DMS53 treated with DMSO at 0.1 percent for 48 hours (cell line): ENCODE measurements around the gene KIAA0825.
"Not testable (repeated sequence)": the region's sequence is repeated elsewhere in the genome, so short reads cannot be mapped to it uniquely, and the experiment has no call there.

Source experiments
- DNase-seq: peaks from one replicate; lab custom pipeline; 2025; ENCODE audit not compliant: unreplicated experiment; lab: John Stamatoyannopoulos, UW

KIAA0825 gene

DNA sequence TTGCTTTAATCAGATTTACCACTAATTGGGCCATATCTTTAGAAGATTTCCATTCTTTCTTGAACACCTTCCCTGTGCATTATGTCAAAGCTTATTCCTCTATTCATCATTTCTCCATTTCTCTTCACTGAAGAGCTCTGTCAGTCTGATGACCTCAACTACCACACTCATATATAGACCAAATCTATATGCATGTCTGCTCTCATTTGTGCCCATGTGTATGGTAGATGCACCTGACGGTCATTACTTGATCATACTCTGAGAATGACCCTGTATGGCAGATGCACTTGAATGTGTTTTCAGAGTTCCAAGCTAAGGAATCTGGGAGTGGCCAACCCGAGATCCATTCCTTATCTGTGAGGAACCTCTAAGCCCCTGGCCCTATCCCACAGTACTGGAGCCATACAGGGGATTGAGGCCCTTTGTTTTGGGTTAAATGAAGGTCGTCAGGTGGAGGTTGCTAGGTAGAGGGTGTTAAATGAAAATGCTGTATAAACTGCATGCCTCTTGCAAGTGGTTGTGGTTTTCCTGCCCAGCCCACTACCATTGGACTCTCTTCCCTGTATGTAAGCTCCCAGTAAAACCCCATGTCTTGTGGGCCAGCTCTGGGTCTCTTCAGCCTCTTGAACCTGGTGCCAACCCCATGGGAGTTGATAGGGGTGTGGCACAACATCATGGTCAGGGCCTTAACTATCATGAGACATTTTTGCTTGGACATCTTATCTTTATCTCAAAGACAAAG, 229.5 kb downstream of the KIAA0825 start:
- no peak for DNase-seq

DNA sequence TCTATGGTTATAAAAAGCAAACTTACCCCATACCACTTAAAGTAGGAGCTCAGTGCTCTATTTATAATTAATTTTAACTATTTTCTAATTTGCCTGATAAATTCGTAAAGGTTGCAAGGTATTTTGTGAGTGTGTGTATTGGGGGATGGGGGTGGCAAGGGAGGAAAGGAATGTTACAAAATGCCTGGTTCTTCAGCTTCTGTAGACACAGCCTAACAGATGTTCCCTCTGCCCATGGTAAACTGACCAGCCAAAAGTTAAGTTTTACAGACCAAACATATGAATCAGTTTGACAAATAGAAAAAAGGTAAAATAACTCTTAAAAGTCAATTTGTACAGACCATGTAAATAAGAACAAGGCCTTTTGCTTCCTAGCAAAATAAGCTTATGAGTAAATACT, 232.6 kb downstream of the KIAA0825 start:
- no peak for DNase-seq

DNA sequence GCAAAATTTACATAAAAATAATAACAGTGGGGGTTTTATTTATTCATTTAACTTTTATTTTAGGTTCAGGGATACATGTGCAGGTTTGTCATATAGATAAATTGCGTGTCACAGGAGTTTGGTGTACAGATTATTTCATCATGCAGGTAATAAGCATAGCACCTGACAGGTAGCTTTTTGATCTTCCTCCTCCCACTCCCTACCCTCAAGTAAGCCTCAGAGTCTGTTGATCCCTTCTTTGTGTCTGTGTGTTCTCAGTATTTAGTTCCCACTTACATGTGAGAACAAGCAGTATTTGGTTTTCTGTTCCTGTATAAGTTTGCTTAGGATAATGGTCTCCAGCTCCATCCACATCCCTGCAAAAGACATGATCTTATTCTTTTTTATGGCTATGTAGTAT, 240.3 kb downstream of the KIAA0825 start:
- DNase-seq: no peak

DNA sequence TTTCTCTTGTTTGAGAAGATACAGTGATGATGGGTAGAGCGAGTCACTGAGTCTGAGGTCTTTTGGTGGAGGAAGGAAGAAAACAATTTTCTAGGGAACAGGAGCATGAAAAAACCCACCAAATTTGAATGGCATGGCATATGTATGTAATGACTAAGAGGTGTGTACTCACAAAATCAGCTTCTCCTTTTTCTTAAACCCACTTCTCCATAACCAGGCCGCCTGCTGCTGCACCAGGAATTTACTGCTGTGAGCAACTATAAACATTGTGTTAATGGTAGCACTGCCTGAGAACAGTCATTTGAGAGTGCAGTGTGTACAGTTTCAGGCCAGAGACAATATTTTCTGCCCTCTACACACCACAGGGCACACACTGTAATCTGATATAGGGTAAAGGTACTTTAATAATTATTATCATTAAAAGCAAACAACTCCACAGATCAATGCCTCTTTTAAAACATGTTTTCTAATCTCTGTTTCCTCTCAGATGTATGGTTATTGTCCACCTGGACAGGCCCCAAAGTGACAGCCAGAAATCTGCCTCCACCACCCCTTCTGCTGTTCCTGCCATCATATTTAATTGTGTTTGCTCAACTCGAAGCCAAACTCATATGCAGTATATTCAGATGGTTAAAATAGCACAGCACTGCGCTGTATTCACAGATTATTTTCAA, 241.6 kb downstream of the KIAA0825 start:
- peak; percentile 65 for DNase-seq

DNA sequence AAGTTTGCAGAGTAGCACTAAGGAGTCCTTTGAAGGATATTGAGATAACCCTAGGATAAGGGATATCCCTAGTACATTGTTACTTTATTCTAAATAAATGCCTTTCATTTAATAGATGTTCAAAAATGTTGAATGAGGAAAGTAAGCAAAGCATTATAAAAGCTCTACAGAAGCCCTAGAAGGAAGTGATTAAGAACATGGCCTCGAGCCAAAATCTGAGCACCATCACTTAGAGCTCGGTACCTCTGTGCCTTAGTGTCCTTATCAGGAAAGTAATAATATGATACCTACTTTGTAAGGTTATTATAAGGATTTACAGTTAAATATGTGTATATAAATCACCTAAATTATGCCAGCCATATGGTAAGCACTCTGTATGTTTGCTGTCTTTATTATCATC, 242.6 kb downstream of the KIAA0825 start:
- no peak for DNase-seq

DNA sequence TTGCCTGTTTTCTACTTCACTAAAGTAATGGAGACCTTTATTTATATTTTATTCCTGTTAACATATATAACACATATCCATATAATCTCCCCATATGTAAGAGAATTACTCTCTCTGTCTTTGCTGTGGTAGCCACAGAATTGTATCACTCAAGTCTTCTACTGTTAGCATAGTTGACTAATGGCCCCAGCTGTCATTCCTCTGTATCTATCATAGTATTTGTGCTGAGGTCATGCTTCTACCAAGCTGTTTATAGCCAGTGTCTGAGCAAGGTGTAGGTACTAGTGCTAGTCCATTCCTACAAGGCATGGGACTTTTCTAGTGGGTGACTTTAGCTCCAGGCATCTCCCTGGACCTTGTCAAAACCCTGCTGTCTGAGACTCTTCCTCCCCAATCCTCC, 244.1 kb downstream of the KIAA0825 start:
- peak; percentile 29 for DNase-seq

DNA sequence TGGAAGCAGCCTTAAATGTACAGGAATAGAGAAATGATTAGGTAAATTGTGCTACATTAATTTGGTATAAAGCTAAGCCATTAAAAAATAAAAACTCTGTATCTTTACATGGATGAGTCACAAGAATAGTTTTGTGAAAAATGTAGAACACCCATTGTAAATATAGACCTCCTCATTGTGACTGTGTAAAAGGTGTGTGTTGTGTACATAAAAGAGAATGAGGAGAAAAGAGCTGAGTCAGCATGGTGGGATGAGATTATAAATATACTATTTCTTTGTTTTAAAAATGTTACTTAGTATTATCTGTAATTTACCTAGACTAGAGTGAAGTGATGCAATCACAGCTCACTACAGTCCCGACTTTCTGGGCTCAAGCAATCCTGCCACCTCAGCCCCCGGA, 250.5 kb downstream of the KIAA0825 start:
- DNase-seq: no peak

DNA sequence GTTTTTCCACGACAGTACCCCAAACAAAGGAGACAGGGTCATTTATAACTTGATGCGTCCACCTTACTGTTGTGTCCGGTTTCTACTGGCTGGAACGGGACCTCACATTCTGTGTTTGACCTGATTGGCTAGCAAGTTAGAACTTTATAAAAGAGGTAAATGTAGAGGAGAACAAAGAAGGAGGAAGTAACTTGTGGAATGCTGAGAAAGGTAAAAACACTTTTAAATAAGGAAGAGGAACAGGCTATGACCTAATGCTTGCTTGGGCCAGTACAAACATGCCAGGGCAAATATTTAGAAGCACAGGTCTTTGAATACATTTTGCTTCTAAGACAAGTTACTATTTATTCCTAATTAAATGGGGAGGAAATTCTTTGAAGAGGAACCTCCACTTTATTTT, 251.6 kb downstream of the KIAA0825 start:
- DNase-seq: no peak

DNA sequence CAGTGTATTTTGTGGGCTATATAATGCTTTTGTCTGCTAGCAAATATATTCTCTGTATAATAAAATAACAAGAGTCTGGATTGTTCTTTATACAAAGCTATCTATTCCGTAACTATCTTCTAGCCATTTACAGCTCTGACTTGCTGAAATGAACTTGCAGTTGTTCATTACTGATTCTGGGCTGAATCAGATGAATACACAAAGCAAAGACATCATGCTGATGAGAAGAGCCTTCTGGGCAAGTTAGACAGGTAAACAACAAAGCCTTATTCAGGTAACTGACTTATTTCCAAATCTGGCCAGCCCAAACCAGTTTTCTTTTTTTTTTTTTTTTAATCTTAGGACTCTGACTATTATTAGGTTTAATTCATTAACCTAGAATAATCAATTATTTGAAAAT, 255.5 kb downstream of the KIAA0825 start:
- DNase-seq: no peak

DNA sequence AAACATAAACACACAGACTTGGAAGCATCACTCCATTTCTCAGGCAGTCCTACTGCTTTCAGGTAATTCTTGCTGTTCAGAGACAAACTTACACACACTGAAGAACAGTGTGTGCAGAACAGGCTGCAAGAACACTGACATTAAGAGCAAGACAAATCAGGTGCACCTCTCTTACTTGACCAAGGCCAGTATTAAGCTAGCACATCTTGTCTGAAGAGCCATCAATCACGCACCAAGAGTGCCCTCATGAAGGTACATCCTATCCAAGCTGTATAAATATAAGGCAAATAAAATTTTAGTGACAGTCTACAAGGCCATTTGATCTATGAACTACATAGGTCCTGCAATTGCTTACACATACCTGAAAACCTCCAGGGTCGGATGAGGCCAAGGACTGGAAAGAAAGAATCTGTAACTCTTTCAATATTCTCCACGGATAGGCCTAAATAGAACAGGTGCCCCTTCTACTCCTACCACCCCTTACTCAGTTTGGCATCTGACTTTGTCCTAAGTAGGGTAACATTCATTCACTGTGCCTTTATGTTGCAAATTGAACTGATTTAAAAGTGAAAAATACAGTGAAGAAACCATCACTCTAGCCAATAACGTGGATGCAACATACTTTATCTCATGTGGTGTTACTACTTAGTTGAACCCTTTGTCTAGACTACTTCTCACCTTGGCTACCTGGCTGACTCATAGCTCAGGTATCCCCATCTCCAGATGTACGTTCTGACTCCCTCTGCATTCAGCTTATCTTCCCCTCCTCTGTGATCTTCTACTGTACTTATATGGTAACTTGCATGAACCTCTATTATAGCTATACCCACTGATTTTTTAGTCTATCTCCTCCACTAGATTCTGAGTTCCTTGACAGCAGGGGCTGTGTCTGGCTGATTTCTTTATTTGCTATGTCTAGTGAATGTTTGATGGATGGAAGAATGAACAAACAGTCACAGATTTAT, 256.3 kb downstream of the KIAA0825 start:
- no peak for DNase-seq

DNA sequence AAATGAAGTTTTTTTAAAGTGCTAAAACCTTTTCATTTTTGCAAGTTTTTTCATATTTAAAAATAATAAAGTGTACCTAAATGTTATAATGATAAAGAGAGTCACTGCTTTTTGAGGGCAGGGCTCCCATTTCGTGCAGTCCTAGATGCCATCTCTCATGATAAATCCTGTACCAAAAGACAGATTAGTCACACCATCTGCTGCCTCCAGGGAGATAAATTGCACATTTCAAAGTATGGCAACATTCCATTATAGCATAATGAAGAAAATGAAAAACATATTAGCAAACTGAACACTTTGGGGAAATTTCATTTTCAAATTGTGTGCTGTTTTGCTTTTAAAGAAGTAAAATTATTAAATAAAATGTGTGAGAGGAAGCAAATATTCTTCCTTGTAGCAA, 257.2 kb downstream of the KIAA0825 start:
- no peak for DNase-seq

DNA sequence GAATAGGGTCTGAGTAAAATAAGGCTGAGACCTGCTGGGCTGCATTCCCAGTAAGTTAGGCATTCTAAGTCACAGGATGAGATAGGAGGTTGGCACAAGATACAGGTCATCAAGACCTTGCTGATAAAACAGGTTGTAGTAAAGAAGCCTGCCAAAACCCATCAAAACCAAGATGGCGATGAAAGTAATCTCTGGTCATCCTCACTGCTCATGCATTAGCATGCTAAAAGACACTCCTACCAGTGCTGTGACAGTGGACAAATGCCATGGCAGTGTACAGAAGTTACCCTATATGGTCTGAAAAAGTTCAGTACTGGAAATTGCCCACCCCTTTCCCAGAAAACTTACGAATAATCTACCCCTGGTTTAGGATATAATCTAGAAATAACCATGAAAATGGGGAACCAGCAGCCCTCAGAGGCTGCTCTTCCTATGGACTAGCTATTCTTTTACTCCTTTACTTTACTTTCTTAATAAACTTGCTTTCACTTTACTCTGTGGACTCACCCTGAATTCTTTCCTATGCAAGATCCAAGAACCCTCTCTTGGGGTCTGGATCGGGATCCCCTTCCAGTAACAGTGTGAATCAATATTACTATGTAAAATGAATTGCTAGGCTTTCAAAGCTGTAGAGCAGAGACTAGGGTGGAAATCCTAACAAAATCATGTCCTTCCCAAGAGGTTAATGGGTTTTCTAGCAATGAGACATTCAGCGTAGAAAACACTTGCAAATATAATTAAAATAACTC, 257.8 kb downstream of the KIAA0825 start:
- no peak for DNase-seq

DNA sequence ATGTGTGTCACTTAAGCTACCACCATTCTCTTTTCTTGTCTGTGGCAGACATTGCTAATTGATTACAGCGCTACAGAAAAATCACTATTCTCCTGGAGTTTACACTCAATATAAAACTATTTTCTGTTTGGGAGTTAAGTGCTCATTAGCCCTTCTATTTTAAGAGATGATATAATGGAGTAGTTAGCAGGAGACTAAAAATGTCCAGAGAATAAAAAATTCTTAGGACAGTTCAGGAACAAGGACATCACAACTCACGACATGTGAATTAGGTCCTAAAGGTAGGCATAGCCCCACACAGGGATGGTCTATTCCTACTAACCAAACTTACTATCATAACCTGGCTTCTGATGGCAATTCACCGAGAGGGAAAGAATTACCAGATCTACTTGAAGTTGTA, 258.5 kb downstream of the KIAA0825 start:
- DNase-seq: no peak

DNA sequence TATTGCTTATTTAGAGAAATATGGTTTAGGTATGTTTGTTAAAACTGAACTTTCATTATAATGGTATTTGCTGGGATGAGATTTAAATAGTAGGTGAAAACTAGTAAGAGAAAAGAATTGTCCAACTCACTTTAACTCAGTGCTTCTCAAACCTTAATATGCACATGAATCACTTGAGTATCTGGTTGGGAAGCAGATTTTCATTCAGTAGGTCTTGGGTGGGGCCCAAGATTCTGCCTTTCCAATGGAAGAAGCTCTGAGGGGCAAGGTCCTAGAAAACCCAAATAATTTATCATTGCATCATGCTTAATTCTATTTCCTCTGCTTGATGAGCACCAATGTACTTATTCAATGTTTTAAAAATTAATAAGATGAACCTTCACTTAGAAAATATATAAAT, 262.6 kb downstream of the KIAA0825 start:
- DNase-seq: no peak

DNA sequence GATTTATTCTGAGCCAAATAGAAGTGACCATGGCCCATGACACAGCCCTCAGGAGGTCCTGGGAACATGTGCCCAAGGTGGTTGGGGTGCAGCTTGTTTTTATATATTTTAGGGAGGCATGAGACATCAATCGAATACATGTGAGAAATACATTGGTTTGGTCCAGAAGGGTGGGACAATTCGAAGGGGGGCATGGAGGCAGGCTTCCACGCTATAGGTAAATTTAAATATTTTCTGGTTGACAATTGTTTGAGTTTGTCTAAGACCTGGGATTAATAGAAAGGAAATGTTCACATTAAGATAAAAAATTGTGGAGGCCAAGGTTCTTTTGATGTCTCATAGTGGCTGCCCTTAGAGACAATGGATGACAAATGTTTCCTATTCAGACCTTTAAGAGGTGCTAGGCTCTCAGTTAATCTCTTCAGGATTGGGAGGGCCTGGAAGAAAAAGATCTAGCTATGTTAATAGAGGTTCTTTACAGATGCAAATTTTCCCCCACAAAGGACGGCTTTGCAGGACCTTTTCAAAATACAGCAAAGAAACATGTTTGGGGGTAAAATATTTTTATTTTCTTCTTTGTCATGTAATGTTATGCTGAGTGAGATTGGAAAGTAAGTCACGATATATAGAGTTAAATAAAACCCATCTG, 263.4 kb downstream of the KIAA0825 start:
- DNase-seq: not testable (repeated sequence)

DNA sequence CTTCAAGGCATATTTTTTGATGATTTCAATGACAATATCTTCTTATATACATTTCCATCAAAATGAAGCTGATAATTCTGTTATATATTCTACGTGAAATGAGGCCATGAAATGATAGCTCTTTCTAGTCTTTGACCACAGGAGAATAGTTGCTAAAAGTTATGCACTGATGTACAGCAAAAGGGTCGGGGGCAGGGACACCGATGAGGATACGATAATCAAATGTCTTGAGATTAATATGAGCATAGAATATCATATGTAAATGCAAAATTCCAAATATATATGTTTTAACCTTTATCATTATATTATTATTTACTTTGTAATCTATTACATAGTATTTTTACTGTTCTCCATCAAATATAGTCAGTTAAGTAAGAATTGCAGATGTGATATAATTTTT, 264.8 kb downstream of the KIAA0825 start:
- no peak for DNase-seq

DNA sequence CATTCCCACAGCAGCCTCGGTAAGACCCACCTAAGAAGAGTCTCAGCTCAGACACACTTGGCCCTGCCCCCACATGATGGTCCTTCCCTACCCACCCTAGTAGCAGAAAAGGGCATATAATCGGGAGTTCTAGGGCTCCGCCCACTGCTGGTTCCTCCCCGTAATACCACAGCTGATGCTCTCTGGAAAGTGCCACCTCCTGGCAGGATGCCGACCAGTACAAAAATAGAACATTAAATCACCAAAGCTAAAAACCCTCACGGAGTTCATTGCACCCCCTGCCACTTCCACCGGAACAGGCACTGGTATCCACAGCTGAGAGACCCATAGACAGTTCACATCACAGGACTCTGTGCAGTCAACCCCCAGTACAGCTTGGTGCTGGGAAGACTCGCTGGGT, 271.3 kb downstream of the KIAA0825 start:
- no peak for DNase-seq

DNA sequence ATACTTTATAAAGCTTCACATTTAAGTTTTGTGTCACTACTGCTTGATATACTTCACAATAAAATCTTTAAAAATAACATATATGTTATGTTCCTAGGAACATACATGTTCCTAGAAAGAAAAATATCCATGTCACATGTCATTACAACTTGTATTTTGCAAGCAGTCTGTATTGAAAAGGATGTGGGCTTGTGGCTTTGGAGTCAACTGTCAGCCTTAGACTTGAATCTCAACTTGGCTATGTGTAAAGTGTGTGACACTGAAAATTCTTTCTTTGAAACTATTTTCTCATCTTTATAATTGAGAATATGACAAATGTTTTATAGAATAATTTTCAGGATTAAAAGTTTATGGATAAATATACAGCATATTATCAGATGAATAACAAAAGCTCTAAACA, 273.1 kb downstream of the KIAA0825 start:
- DNase-seq: no peak

DNA sequence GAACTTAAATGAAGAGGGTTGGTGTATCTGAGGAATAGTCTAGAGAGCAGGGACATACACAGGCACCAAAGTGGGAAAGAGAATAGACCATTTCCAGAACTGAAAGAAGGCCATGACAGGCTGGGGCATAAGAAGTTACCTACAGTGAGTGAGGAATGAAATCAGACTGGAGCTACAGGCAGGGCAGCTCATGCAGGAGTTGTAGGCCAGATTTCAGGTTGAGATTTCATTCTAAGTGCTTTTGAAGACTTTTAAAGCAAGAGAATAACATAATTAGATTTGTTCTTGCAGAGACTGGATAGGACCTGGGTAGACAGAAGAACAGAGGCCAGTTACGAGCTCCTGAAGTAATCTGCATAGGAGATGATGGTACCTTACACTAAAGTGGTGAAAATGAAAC, 280.8 kb downstream of the KIAA0825 start:
- no peak for DNase-seq

DNA sequence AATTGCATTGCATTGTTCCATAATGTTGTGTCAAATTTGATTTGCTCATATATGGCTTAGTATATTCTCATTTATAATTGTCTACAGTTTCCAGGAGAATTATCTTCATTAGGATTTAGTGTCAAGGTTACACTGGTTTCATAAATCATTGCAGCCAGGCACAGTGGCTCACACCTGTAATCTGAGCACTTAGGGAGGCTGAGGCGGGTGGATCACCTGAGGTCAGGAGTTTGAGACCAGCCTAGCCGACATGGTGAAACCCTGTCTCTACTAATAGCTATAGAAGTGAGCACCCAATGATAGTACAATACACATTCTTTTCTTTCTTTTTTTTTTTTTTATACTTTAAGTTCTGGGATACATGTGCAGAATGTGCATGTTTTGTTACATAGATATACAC, 282.5 kb downstream of the KIAA0825 start:
- DNase-seq: no peak

DNA sequence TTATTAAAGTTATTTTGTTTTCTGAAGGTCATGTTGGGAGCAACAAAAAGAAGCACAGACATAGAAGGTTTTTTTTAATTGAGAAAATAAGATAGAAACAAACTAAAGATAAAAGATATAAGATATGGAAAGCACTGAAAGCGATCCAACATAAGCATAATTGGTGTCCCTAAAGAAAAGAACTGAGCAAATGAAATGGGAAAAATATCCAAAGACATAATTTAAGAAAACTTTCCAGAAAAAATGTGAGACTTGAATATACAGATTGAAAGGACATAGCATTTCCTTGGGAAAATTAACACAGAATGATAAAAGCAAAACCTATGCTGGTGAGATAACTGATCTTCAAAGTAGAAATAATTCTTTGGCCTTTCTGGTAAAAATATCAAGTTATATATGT, 289.3 kb downstream of the KIAA0825 start:
- no peak for DNase-seq
